DMS114 treated with DMSO at 0.1 percent for 48 hours (cell line): Measurements from ENCODE around the gene MRPS18A.

Experiments
- DNase-seq: peaks from one replicate; lab custom pipeline; 2025; ENCODE audit not compliant: unreplicated experiment; lab: John Stamatoyannopoulos, UW

Gene MRPS18A

GRCh38 chr6:43687437-43688347 lies at the start of gene MRPS18A:
Gene MRPS18A (minus strand): TSS chr6:43687791. CDS start chr6:43687779, 12 bp downstream.
- peak; percentile 85 for DNase-seq

- DNase-seq: no peak
These were observed 49.3 kb upstream of the MRPS18A start for GRCh38 chr6:43736844-43737243.

DNA sequence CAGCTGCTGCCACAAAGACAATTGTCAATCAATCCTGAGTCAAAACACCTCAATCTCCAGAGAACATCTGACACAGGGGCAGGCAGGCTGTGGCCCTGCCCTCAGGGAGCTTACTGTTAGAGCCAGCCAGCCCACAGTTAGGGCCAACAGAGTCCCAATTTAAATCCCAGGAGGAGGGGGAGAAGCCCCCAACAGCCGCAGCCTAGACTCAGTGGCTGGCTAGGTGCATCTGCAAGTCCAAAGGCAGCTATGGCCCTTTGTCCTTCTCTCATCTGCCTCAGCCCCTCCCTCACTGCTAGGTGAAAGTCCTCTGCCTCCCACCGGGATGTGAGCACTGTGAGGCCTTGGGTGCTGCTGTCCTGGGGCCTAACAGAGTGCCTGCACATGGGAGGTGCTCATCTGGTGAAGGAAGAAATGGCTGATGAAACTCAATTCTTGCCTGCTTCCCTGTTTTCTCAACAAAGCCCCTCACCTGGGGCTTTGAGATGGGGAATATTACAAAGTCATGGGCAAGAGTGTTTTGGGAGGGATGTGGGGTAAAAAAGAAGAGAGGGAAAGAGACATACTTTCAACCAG lies 48.7 kb upstream of the MRPS18A start:
- DNase-seq: no peak

- no peak for DNase-seq
These were observed 48.1 kb upstream of the MRPS18A start for GRCh38 chr6:43735642-43736199.

DNA sequence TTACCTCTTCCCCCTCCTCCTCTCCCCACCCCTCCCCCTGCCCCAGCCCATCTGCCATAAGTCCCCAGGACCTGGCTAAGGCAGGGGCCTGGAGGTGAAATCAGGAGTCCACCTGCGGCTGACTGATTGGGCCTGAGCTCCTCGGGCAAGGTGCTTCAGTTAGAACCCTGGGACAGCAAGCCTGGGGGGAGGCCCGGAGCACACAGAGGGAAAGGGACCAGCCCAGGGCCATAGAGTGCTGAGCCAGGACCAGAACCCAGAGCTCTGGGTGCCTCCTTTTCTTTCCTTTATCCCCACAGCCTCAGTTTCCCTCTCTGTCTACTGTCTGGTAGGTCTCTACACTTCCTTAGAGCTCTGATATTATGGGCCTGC lies 46.7 kb upstream of the MRPS18A start:
- DNase-seq: no peak

GRCh38 chr6:43733471-43734293 lies 46.1 kb upstream of the MRPS18A start:
- DNase-seq: no peak

GRCh38 chr6:43730634-43731033 lies 43.0 kb upstream of the MRPS18A start:
- DNase-seq: no peak

DNA sequence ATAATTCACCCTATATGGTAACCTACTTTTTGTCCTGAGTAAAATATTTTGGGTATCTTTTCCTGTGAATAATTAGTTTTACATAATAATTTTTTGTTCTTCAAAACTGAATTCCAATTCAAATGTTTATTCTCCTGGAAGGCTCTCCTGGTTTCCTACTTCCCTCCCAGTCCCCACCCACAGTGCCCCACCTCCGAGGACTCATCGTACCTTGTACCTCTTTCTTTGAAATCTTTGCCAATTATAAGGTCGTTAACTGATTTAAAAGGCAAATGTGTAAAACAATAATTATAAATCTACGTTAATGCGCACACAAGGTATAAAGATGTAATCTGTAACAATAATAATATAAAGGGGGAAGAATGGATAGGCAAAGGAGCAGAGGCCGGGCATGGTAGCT lies 41.9 kb upstream of the MRPS18A start:
- DNase-seq: no peak

DNA sequence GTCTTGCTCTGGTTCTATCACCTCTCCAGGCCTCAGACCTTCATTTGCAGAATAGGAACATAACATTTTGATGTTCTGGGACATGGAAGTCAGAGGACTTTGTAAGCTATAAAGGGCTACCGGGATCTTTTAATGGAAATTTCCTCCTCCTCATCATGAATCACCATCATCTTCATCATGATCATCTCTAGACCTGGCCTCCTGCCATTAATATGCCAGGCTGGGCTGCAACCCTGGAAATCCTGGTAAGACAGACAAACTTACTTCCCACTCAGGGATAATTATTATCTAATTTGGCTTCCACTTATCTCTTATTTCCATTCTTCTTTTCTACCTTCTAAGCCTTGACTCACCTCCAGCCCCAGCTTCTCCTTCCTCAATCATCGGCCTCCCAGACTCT lies 41.0 kb upstream of the MRPS18A start:
- DNase-seq: no peak

GRCh38 chr6:43727634-43728033 lies 40.0 kb upstream of the MRPS18A start:
- no peak for DNase-seq

GRCh38 chr6:43725643-43726580 lies 38.3 kb upstream of the MRPS18A start:
- DNase-seq: no peak

DNA sequence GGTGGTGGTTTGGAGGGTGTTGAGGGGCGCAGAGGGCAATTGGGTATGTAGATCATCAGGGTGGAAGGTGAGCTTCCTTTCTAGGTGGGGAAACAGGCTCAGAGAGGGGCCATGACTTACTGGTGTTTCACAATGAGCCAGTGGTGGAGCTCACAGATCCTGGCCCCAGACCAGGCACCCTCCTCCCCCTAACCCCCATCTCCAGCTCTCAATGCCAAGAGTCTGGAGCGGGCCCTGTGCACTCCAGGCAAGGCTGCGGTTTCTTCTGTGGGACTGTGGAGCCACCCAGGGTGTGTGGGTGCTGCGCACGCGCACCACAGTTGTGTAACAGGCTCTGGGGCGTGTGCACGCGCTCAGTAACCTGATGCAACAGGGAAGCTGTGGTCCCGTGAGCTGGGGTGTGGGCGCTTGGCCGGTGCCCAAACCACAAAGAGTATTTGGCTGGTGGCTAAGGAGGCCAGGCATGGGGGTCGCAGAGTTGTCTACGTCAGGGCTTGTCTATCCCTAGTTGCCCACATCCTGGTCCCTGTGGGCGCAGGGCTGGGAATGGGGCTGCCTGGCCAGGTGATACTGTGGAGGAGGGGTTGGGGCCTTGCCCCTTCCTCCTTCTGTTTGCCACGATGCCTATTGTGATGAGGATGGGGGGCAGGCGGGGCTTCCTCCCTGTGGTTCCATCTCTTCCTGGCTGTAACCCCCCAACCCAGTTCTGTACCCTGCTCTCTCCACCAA lies 37.5 kb upstream of the MRPS18A start:
- no peak for DNase-seq

- DNase-seq: no peak
These were observed 36.8 kb upstream of the MRPS18A start for GRCh38 chr6:43724354-43724753.

DNA sequence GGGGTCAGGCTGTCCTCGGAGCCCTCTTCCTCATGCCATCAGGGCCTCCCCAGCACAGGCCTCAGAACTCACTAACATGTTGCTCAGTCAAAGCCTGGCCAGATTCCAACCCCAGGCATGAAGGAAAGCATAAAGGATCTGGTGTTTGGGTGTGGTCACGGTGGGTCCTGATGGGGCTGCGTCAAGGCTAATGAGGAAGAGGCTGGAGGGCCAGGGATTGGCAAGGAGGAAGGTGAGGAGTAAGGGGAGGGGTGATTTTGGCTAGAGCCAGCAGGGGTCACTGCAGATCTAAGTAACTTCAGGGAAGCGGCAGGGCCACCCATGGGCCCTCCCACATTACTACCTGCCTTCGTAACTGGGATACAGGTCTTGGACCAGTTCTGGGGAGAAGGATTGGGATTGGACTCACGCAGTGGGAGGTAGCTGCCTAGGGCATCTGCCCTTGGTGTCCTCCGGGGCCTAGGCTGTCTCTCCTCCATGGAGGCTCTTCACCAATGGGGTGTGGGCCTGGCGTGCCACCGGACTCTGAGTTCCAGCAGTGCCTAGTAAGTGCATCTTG lies 36.2 kb upstream of the MRPS18A start:
- peak; percentile 19 for DNase-seq

DNA sequence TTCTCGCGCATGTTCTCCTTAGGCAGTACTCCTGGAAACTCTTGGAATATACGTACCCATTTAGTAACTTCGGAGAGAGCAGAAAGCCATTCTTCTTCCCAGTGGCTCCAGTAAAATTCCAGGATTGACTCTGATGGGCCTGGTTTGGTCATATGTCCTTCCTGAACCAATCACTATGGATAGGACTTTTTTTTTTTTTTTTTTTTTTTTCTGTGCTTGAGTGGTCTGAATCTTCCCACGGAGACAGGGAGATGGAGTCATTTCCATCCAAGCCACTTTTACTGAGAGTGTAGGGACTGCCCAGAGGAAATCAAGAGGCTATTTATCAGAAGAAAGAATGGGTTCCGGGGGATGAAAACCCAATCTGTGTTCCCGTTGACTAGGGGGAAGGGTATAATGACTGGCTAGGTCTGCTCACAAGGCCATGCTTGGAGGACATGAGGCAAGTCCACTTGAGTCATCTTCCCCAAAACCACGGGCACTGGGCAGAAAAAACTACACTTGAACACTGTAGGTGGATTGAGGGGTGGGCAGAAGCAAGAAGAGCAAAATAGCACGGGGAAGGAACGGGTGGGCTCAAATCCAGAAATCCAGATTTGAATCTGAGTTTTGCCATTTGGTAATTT lies 35.4 kb upstream of the MRPS18A start:
- DNase-seq: no peak

- no peak for DNase-seq
These were observed 33.4 kb upstream of the MRPS18A start for GRCh38 chr6:43720999-43721398.

- no peak for DNase-seq
These were observed 31.9 kb upstream of the MRPS18A start for GRCh38 chr6:43719511-43719910.

GRCh38 chr6:43718387-43719105 lies 31.0 kb upstream of the MRPS18A start:
- no peak for DNase-seq
